GM18520 (cell line): ENCODE results near the gene TAOK3.

Experiments
- ATAC-seq: cut with Tn5 transposase; IDR thresholded peaks from one replicate; pipeline ENCODE4 v1.9.1; 2021; ENCODE audit not compliant: unreplicated experiment

TAOK3 gene

DNA sequence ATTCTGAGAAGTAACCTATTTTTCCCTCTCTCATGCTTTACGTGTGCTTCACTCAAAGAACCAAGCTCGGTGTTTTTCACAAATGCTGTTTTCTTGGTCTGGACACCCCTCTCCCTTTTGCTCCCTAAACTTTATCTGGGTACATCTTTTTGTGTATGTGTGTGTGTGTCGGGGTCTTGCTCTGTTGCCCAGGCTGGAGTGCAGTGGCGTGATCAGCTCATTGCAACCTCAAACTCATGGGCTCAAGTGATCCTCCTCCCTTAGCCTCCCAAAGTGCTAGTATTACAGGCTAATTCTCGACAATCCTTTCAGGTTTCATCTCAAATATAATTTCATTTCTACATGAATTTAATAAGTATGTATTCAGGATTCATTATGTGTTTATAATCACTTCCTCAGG, 153.6 kb downstream of the TAOK3 start:
- no peak for ATAC-seq

- no peak for ATAC-seq
These were observed 159.3 kb downstream of the TAOK3 start for GRCh38 chr12:118213452-118213851.

DNA sequence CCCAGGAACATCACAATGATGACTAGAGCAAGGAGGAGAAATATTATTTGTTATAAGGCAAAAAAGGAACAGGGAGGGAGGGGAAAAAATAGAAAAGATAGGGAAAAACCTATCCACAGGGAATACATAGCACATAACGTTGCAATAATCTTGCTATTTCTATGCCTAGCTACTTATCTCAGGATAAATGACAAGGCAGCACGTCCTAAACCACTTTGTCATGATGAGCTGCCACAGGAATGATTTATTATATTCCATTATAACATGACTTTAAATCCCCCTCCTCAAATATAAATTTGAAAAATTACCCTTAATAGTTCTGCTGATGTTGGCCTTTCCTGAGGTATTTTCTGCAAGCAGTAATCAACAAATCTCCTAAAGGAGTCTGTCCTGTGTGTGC, 160.1 kb downstream of the TAOK3 start:
- ATAC-seq: no peak

GRCh38 chr12:118206107-118206412, 166.6 kb downstream of the TAOK3 start:
- no peak for ATAC-seq

DNA sequence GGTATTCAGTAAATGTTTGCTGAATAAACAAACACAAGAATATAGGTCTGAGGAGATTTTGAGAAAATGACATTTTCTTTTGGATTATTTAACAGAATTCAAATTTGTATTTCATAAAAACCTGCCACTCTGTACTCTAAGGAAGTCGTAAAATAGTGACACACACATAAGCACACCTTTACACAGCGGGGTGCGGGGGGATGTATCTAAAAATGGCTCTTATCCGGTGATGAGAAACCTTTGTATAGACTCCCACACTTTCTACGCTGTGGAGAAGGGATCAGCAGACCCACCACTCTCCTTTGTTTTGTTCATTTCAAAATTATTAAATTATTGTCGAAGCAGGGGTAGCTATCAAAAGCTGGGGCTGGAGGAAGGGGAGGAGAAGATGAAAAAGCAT, 178.7 kb downstream of the TAOK3 start:
- ATAC-seq: no peak

DNA sequence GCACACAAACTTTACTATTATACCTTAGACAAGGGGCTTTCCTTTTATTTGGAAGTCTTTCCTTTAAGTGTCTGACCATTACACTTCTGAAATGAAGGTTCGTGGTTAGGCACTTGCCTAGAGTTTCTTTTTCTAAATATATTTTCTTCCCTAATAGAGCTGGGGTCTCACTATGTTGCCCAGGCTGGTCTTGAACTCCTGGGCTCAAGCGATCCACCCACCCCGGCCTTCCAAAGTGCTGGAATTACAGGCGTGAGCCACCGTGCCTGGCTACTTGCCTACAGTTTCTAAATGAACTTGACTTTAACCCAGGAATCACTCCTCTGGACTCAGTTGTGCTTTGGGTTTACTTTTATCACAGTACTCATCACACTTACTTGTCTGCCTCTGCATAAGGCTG, 179.2 kb downstream of the TAOK3 start:
- ATAC-seq: no peak

- no peak for ATAC-seq
These were observed 182.4 kb downstream of the TAOK3 start for GRCh38 chr12:118190266-118190665.

DNA sequence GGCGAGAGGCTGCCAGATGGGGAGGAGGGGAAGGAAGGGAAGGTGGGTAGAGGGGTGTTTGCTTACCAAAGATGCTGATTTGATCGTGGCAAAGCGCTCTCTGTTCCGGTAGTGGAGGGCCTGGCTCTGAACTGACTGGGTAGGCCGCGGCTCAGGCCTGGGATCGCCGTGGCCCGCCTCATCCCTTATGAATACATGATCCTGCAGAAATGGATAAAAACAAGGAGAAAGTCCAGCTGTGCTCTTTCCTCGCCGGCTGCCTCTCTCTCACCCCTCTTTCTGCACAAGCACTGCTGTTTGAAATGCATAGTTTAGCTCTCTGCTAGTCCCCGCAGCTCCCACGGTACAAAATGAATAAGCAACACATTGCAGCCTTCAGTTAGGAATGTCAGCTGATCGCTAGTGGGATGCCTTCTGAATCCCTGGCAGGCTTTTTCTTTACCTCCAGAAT, 182.9 kb downstream of the TAOK3 start:
- ATAC-seq: no peak

GRCh38 chr12:118188690-118189371, 183.9 kb downstream of the TAOK3 start:
- ATAC-seq: no peak

GRCh38 chr12:118187751-118188435, 184.8 kb downstream of the TAOK3 start:
- ATAC-seq: no peak

DNA sequence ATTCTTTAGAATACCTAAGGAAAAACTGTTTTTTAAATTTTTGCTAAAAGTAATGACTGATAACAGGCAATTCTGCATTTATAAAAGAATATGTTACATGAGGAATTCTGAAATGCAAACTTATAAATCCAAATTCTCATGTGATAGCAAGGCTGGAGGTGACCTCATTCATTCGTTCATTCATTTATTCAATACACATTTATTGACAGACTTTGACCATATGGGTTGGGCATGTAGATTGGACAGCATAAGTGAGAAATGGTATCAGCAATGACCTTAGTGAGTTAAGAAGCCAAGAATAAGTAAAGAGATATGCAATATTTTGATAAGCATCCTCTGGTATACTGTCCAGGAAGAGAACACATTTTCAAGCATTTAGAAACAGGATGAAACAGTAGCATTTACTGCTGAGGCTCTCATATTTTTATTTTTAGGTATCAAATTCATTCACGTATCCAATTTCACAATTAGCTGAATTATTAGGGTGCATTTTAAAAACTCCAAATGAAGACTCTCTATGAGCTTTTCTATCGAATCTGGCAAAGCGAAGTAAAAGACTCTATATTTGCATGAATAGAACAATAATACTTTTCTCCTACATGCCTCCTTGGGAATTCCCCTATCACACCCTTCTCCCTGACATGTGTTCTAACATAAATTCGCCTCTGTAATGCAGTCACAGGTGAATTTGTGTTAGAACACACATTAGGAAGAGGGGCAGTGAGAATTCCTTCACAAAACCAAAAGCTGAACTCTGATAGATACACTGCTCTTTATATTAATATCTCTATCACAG, 186.9 kb downstream of the TAOK3 start:
- no peak for ATAC-seq

DNA sequence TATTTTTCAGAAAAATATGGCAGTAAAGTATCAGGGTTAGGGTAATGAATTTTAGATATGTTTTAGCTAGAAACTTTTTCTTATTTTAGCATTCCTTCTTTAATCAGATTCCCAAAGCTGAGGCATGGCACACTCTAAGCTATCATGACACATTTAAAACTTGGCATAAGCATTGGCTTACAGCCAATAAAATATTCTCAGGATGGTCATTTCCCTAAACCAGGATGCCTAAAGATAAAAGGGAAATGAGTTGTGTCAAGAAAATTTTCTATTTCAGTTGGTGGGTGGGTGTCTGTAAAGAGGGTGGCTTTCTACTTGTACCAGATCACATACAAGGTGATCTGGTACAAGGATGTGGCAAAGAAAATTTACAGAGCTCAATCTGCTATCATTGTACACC, 189.0 kb downstream of the TAOK3 start:
- ATAC-seq: no peak

- ATAC-seq: no peak
These were observed 189.6 kb downstream of the TAOK3 start for GRCh38 chr12:118183155-118183554.

GRCh38 chr12:118175823-118176447, 196.8 kb downstream of the TAOK3 start:
- no peak for ATAC-seq

GRCh38 chr12:118166946-118167345, 205.8 kb downstream of the TAOK3 start:
- peak; percentile 98 for ATAC-seq

- ATAC-seq: no peak
These were observed 207.8 kb downstream of the TAOK3 start for GRCh38 chr12:118164798-118165486.

DNA sequence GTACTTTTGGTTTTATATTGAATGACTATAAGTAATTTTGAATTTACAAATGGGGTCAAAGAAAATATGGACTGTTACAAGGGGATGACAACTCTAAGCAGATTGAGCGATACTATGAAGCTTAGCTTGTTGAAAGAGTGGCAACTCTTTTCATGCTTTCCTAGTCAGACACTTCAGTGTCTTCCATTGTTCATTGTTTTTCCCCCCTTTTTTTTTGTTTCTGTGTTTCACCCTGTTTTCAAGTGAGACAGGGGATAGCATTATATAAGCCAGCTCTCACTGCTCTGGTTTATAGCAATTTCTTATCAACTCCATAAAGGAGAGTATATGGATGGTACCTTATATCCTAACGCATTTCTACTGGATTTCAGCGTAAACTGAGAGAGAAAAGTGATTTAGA, 212.2 kb downstream of the TAOK3 start:
- ATAC-seq: no peak

GRCh38 chr12:118151755-118152154, 221.0 kb downstream of the TAOK3 start:
- no peak for ATAC-seq

DNA sequence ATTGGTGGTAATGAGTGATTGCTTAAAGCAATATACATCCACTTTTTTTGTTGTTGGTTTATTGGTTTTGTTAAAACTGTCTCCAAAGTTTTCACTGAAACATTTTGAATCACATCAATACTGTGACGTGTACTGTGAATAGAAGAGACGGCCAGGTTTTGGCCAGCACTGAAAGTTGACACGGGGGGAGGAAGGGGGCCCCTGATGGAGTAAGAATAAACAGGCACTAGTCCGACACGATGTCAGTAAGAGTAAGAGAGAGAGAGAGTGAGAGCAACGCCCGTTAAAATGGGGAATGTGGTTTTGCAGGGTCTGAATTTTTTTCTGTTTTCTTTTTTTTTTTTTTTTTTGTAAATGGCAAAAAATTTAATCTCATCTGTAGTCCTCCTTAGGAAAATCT, 222.1 kb downstream of the TAOK3 start:
- ATAC-seq: no peak

- no peak for ATAC-seq
These were observed 224.4 kb downstream of the TAOK3 start for GRCh38 chr12:118148287-118148686.

GRCh38 chr12:118145798-118146156, 226.9 kb downstream of the TAOK3 start:
- no peak for ATAC-seq
